HG03354 (cell line): ENCODE measurements around the gene KNSTRN.

Experiments
- ATAC-seq: cut with Tn5 transposase; IDR thresholded peaks from one replicate; pipeline ENCODE4 v1.9.1; 2021; ENCODE audit warnings: mild to moderate bottlenecking; ENCODE audit not compliant: unreplicated experiment, poor library complexity, severe bottlenecking

KNSTRN gene

DNA sequence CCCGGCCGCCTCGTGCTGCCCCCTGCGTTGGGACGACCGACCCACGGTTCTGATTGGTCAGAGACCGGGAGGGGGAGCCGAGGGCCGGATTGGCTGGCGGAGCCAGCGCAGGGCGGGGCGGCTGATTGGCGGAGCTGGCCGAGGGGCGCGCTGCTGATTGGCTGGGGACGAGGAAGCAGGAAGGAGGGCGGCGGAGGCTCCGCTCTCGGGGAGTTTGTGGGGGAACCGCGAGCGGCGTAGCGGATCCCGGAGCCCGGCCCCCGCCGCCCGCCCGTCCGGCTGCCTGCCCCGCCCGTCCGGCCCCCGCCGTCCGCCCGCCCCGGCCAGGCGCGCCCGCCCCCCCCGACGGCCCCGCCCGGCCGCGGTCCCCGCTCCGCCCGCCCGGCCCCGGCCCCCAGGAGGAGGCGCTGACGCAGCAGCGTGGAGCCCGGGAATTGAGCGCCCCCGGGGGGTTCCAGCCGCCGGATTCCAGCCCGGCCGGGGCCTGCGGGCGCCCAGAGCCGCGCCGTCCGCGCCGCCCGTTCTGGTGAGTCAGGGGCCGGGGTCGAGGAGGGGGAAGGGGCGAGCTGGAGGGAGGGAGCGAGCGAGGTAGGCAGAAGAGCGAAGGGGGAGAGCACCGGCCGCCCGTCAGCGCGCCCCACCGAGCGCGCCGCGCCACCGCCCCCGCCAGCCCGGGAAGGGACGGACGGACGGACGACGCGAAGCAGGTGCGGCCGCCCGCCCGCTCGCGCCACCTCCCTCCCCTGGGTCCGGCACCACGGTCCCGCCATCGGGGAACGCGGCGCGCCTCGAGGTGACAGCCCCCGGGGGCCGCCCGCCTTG, 58.4 kb downstream of the KNSTRN start, which contains the start of gene BAHD1:
Gene BAHD1, plus strand, starts transcription at position 211 of the 822 bp plus-strand sequence. CDS start 17,512 bp downstream, outside the sequence.
- peak; percentile 86 for ATAC-seq

- peak; percentile 19 for ATAC-seq
These were observed 59.3 kb downstream of the KNSTRN start for GRCh38 chr15:40441565-40442531.

GRCh38 chr15:40443255-40443654, 60.7 kb downstream of the KNSTRN start:
- ATAC-seq: no peak

GRCh38 chr15:40443846-40444245, 61.3 kb downstream of the KNSTRN start:
- ATAC-seq: no peak
